GM19023 (cell line): ENCODE measurements around the gene PLCG2.
"Not testable (repeated sequence)": the region's sequence is repeated elsewhere in the genome, so short reads cannot be mapped to it uniquely, and the experiment has no call there.

Experiments used
- ATAC-seq: cut with Tn5 transposase; IDR thresholded peaks from one replicate; pipeline ENCODE4 v1.9.1; 2021; ENCODE audit warnings: mild to moderate bottlenecking, moderate library complexity; ENCODE audit not compliant: unreplicated experiment

PLCG2 gene

GRCh38 chr16:81987706-81988105 is 208.6 kb downstream of the PLCG2 start:
- no peak for ATAC-seq

- no peak for ATAC-seq
Observed at GRCh38 chr16:81992859-81993258, 213.8 kb downstream of the PLCG2 start.

GRCh38 chr16:81994485-81994884 is 215.4 kb downstream of the PLCG2 start:
- ATAC-seq: no peak

- ATAC-seq: no peak
Observed at GRCh38 chr16:81995651-81996050, 216.6 kb downstream of the PLCG2 start.

- no peak for ATAC-seq
Observed at GRCh38 chr16:81996664-81997509, 217.8 kb downstream of the PLCG2 start.

GRCh38 chr16:81997738-81998137 is 218.6 kb downstream of the PLCG2 start:
- ATAC-seq: no peak

GRCh38 chr16:82002831-82003230 is 223.7 kb downstream of the PLCG2 start:
- ATAC-seq: no peak

GRCh38 chr16:82004601-82005000 is 225.5 kb downstream of the PLCG2 start:
- no peak for ATAC-seq

- ATAC-seq: no peak
Observed at GRCh38 chr16:82005027-82005830, 226.1 kb downstream of the PLCG2 start.

GRCh38 chr16:82006036-82006435 is 226.9 kb downstream of the PLCG2 start:
- no peak for ATAC-seq

- no peak for ATAC-seq
Observed at GRCh38 chr16:82007189-82007588, 228.1 kb downstream of the PLCG2 start.

GRCh38 chr16:82008957-82009592 is 230.0 kb downstream of the PLCG2 start:
- ATAC-seq: no peak

- not testable (repeated sequence) for ATAC-seq
Observed at GRCh38 chr16:82009789-82010188, 230.7 kb downstream of the PLCG2 start.

- ATAC-seq: no peak
Observed at GRCh38 chr16:82010649-82011048, 231.6 kb downstream of the PLCG2 start.

GRCh38 chr16:82011199-82011641 is 232.1 kb downstream of the PLCG2 start, which contains the start of gene SDR42E1:
TSS of gene SDR42E1 (minus strand) at chr16:82011470. CDS start at chr16:82000858, 10,612 bp downstream.
- peak; percentile 85 for ATAC-seq
